Stimulated activated CD8-positive, alpha-beta memory T cell treated with anti-CD3 and anti-CD28 coated beads, Interleukin-15, amount 100 ng/mL, for 24 hours (primary cell): ENCODE data around the gene ZFR.
"Not testable (repeated sequence)": the region's sequence is repeated elsewhere in the genome, so short reads cannot be mapped to it uniquely, and the experiment has no call there.

Experiments
- DNase-seq: peaks from one replicate; pipeline ENCODE4 v3.0.0-alpha.2; 2020; ENCODE audit warnings: low read depth

The ZFR gene

DNA sequence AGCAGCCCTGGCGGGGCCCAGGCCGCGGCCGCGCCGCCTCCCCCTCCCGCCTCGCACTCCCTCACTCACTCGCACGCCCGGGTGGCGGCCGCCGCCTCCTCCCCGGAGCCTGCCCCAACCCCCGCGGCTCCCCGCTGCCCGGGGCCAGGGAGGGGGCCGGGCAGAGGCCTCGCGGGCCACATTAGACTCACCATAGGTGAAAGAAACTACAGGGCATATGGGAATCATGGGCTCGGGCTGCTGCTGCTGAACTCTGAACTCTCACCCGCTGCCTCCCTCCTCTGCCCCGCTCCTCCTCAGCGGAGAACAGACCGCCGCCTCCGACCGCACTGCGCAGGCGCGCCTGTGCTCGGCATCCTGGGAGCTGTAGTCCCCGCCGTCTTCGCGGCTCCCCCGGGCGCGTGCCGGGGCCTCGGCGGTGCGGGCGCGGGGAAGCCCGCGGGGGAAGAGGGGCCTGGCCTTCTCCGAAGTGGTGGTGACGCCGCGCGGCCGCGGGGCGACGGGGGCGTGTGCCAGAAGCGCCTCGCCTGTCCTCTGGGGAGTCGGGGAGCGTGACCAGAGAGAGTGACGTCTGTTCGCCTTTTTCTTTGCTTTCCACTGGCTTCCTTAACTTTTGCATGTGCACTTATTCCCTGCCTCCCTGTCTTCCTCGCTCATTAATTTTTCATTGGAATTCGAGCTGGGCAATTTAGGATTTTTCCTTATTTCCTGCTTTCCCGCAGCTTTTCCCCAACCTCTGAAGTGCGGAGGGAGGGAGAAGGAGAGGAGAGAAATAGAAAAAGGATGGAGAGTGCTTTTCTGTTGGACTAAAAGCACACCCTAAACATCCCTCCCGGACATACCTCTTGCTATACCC is at the start of gene ZFR:
Gene ZFR, minus strand, starts transcription at position 310 of the 856 bp plus-strand sequence. Its CDS starts 82 bp downstream, at position 228.
- peak; percentile 82 for DNase-seq

DNA sequence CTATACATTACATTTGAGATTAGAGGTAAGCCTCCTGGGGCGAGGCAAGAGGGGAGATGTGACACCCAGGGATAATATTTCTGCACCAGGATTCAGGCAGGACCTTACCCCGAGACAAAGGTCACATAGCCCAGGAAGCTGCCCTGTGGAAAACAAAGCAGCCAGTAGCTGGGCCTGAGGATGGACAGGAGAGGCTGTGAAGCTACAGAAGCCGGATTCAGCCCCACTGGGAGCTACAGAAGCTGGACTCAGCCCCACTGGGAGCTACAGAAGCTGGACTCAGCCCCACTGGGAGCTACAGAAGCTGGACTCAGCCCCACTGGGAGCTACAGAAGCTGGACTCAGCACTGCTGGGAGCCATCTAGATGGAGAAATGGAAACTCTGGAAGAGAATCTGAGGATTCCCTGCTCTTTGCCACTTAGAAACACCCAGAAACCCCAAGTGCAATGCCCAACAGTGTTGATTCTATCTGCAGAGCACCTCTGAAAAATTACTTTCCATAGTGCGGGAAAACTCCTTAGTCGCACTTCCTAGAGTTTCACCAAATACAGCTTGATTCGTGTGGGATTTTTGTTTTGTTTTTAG is 46.5 kb upstream of the ZFR start:
- DNase-seq: no peak

- DNase-seq: peak; percentile 29
Observed at GRCh38 chr5:32489791-32490562, 45.4 kb upstream of the ZFR start.

GRCh38 chr5:32487424-32487823 is 42.9 kb upstream of the ZFR start:
- no peak for DNase-seq

DNA sequence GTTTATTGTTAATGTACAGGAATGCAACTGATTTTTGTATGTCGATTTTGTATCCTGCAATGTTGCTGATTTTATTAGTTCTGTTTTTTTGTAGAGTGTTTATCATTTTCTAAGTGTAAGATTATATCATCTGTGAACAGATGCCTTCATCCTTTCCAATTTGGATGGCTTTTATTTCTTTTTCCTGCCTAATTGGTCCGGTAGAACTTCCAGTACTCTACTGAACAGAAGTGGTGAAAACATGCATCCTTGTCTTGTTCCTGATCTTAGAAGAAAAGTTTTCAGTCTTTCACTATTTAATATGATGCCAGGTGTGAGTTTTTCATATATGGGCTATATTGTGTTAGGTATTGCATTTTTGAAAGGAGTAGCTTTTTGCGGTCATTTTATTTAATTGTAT is 42.5 kb upstream of the ZFR start:
- no peak for DNase-seq

DNA sequence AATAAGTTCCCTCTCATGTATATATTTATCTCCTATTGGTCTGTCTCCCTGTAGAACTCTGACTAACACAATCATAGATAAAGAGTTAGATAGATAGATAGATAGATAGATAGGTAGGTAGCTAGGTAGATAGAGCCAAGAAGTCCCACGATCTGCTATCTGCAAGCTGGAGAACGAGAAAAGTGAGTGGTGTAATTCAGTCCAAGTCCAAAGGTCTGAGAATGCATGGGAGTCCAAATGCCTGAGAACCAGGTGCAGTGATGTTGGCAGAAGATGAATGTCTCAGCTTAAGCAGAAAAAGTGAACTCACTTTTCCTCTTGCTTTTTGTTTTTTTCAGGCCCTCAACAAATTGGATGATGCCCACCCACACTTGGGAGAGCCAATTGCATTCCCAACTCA is 37.7 kb upstream of the ZFR start:
- no peak for DNase-seq

GRCh38 chr5:32479096-32479495 is 34.6 kb upstream of the ZFR start:
- DNase-seq: no peak

- no peak for DNase-seq
Observed at GRCh38 chr5:32476891-32477290, 32.4 kb upstream of the ZFR start.

- no peak for DNase-seq
Observed at GRCh38 chr5:32475334-32476097, 31.0 kb upstream of the ZFR start.

GRCh38 chr5:32474209-32474854 is 29.8 kb upstream of the ZFR start:
- DNase-seq: no peak

GRCh38 chr5:32473072-32473471 is 28.5 kb upstream of the ZFR start:
- DNase-seq: no peak

GRCh38 chr5:32471784-32472183 is 27.2 kb upstream of the ZFR start:
- DNase-seq: no peak

DNA sequence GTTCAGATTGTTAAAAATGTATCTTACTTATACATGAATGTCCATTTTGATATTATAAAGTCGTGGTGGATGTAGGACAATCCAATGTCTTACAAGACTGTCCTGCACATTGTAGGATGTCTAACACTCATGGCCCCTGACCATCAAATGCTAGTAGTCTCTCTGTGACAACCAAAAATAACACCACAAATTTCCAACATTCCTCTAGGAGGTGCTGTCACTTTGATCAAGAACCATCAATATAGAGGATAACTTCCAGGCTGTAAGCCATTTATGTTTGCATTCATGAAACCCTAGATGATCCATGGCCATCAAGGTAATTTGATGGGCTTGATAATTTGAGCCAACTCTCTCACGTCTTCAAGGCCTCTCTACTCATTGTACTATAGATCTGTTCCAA is 20.5 kb upstream of the ZFR start:
- no peak for DNase-seq

DNA sequence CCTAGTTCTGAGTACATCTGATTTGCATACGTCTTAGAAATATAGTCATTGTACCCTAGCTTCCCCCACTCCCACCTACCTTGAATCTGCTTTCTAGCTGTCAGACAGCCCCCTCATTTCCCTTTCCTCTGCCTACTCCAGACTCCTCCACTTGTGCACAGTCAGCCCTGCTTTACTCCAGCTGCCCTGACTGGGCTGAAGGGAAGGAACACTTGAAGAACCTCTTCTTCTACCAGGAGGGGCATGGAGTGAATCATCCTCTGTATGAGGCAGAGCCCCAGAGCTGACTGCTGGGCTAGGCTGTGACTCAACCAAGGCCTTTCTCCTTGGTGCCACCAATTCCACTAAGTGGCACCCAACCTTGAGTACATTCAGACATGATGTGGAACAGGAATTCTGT is 18.1 kb upstream of the ZFR start:
- no peak for DNase-seq

GRCh38 chr5:32461441-32462120 is 17.0 kb upstream of the ZFR start:
- DNase-seq: no peak

- DNase-seq: no peak
Observed at GRCh38 chr5:32460702-32461101, 16.2 kb upstream of the ZFR start.

DNA sequence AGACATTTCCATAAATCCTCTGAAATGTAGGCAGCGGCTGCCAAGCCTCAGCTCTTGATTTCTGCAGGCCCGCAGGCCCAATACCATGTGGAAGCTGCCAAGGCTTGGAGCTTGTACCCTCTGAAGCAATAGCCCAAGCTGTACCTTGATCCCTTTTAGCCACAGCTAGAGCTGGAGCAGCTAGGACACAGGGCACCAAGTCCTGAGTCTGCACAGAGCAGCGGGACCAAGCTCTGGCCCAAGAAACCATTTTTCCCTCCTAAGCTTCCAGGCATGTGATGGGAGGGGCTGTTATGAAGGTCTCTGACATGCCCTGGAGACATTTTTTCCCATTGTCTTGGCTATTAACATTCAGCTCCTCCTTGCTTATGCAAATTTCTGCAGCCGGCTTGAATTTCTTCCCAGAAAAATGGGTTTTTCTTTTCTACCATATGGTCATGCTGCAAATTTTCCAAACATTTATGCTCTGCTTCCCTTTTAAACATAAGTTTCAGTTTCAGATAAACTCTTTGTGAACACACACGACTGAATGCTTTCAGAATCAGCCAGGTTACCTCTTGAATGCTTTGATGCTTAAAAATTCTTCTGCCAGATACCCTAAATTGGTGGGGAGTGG is 14.4 kb upstream of the ZFR start:
- DNase-seq: no peak

DNA sequence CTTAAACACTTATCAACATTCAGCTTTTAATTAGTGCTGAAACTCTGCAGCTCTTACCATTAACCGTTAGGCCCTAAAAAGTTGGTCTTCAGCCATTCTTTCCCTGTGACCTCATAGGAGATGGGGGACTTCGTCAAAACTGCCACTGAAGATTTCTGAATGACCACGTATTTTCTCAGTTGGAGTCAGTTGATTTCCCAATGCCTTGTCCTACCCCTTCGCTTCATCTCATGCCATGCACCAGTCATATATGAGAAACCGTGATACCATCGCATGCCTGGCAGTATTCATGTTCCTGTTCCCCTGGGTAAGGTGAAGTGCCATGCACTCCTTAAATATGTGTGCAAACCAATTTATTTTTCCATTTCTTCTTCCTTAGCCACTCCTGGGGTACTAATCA is 10.8 kb upstream of the ZFR start:
- DNase-seq: no peak

DNA sequence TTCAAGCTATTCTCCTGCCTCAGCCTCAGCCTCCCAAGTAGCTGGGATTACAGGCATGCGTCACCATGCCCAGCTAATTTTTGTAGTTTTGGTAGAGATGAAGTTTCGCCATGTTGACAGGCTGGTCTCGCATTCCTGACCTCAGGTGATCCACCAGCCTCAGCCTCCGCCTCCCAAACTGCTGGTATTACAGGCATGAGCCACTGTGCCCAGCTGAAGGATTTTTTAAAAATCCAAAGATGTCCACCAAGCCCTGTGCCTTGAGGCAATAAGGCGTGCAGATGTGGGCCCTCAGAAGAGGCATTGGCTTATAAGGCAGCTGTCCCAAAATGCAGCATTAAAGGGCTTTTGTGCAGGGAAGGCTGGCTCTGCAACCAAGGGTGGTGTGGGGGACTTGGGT is 10.3 kb upstream of the ZFR start:
- DNase-seq: no peak

- DNase-seq: no peak
Observed at GRCh38 chr5:32453916-32454315, 9.4 kb upstream of the ZFR start.

DNA sequence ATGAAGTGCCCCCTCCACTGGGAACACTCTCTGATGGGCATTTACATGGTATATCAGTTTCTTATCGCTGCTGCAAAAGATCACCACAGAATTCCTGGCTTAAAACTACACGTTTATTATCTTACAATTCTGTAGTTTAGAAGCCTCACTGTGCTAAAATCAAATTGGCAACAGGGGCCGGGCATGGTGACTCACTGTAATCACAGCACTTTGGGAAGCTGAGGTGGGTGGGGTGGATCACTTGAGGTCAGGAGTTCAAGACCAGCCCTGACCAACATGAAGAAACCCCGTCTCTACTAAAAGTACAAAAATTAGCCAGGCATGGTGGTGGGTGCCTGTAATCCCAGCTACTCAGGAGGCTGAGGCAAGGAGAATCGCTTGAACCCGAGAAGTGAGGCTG is 7.8 kb upstream of the ZFR start:
- DNase-seq: not testable (repeated sequence)
